BJ (cell line): Measurements from ENCODE around the gene SLC25A10. TPM values are rescaled to one million over a fixed set of nuclear protein-coding genes. Genes with fewer than 3 reads are reported as not detected.

ENCODE experiments used
- CTCF ChIA-PET: fragments of 350-600 bp; formaldehyde crosslinking; extraction: SDS; loops from one replicate; lab custom pipeline; 2021; ENCODE audit warnings: antibody characterized with exemption, inconsistent platforms; lab: Yijun Ruan, JAX
- POLR2A ChIA-PET: fragments of 300-600 bp; sonication (Branson Sonifier 250); formaldehyde crosslinking; extraction: SDS; loops from one replicate; lab custom pipeline; 2021; ENCODE audit warnings: antibody characterized with exemption; lab: Charles Lee
- DNase-seq: peaks from one replicate; pipeline ENCODE4 v3.0.0-alpha.2; 2011; ENCODE audit warnings: low read depth
- H3K27me3 ChIP-seq: 2 replicates; pipeline ENCODE4 v1.6.0; 2011; ENCODE audit warnings: low read length; ENCODE audit not compliant: control insufficient read depth, insufficient read depth
- H3K36me3 ChIP-seq: 2 replicates; pipeline ENCODE4 v1.5.1; 2011; ENCODE audit warnings: low read length; ENCODE audit not compliant: control insufficient read depth, insufficient read depth
- H3K4me3 ChIP-seq: 2 replicates; pipeline ENCODE4 v1.5.1; 2011; ENCODE audit warnings: low read depth, mild to moderate bottlenecking, control low read depth, low read length
- polyA plus RNA-seq: library from polyadenylated mRNA; depleted of rRNA; stranded (reverse); fragments of >200 nt; gene quantifications from 2 replicates; pipeline ENCODE4 v1.2.3, GENCODE V29; 2011
- TF ChIP-seq, protein P1 (sequence below): IDR thresholded peaks from 2 replicates; pipeline ENCODE4 v1.5.1; 2011; ENCODE audit warnings: low read depth, mild to moderate bottlenecking, control low read depth, inconsistent platforms, low read length, moderate library complexity; ENCODE audit not compliant: insufficient read depth

The SLC25A10 gene
- polyA plus RNA-seq, 1 experiment: 8.4 TPM

DNA sequence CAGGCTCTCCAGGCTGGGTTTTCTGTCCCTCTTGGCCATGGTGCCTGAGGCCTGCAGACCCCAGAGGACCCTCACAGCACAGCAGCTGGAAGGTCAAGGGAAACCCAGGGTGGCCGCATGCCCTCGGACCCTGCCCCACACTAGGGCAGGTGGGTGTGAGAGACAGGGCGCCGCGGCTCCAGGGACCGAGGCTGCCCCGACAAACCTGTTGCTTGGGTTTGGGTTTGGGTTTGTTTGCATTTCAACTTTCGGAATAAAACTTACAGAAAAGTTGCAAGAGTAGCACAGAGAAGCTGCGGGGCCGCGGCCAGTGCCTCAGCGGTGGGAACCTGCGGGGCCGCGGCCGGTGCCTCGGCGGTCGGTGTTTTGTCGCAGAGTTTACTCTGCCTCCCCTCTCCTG is 20.5 kb upstream of the SLC25A10 start:
- TF ChIP-seq, protein P1, sequence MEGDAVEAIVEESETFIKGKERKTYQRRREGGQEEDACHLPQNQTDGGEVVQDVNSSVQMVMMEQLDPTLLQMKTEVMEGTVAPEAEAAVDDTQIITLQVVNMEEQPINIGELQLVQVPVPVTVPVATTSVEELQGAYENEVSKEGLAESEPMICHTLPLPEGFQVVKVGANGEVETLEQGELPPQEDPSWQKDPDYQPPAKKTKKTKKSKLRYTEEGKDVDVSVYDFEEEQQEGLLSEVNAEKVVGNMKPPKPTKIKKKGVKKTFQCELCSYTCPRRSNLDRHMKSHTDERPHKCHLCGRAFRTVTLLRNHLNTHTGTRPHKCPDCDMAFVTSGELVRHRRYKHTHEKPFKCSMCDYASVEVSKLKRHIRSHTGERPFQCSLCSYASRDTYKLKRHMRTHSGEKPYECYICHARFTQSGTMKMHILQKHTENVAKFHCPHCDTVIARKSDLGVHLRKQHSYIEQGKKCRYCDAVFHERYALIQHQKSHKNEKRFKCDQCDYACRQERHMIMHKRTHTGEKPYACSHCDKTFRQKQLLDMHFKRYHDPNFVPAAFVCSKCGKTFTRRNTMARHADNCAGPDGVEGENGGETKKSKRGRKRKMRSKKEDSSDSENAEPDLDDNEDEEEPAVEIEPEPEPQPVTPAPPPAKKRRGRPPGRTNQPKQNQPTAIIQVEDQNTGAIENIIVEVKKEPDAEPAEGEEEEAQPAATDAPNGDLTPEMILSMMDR: no peak
- ChIA-PET CTCF (no interaction called here), POLR2A (no interaction called here)
- no peak for DNase-seq
- Histone ChIP-seq H3K36me3 (peaks cover 75% of the 10 kb centered on the region), H3K4me3 (no peak overlapping the region), H3K27me3 (no peaks in the 10 kb centered on the region)

DNA sequence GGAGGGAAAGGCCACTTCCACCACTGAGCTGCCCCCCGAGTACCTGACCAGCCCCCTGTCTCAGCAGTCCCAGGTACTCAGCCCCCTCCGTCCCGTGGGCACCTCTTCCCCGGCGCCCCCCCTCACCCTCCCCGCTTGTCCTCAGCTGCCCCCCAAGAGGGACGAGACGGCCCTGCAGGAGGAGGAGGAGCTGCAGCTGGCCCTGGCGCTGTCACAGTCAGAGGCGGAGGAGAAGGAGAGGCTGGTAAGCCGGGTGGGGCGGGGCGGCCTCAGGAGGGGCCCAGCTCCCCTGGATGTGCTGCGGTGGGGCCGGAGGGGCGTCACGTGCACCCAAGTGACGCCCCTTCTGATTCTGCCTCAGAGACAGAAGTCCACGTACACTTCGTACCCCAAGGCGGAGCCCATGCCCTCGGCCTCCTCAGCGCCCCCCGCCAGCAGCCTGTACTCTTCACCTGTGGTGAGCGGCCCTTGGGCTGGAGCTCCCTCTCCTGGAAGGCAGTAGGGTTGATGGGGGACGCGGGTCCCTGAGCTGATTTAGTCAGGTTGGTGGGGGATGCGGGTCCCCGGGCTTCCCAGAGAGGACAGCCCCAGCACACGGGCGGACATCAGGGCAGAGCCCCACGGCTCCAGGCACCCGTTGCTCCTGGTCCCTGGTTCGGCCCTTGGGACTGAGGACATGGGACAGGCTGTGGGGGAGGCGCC is 18.4 kb upstream of the SLC25A10 start:
- POLR2A ChIA-PET: no interaction called here
- no peak for DNase-seq
- peaks cover 68% of the 10 kb centered on the region for H3K36me3 ChIP-seq
- no peak overlapping the region for H3K4me3 ChIP-seq
- TF ChIP-seq, protein P1: no peak
- CTCF ChIA-PET: interaction anchor here (1.4 kb wide), 1 partner anchor 10 kb away, joined by 3 read pairs; the partner anchor contains the start of genes ARL16 and HGS
- no peaks in the 10 kb centered on the region for H3K27me3 ChIP-seq

DNA sequence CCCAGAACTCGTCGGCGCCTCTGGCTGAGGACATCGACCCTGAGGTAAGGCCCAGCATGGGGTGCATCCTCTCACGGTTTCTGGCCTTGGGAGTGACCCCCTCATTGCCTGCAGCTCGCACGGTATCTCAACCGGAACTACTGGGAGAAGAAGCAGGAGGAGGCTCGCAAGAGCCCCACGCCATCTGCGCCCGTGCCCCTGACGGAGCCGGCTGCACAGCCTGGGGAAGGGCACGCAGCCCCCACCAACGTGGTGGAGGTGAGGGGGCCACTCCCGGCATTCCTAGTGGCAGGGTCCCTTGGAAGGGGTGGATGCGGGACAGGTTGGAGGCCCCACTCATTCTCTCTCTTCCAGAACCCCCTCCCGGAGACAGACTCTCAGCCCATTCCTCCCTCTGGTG is 17.3 kb upstream of the SLC25A10 start:
- no peak for DNase-seq
- Histone ChIP-seq H3K36me3 (peaks cover 56% of the 10 kb centered on the region), H3K4me3 (no peak overlapping the region), H3K27me3 (no peaks in the 10 kb centered on the region)
- POLR2A ChIA-PET: no interaction called here
- TF ChIP-seq, protein P1: no peak
- CTCF ChIA-PET: interaction anchor here (1.4 kb wide), 1 partner anchor 11 kb away, joined by 3 read pairs; the partner anchor contains the start of genes ARL16 and HGS

DNA sequence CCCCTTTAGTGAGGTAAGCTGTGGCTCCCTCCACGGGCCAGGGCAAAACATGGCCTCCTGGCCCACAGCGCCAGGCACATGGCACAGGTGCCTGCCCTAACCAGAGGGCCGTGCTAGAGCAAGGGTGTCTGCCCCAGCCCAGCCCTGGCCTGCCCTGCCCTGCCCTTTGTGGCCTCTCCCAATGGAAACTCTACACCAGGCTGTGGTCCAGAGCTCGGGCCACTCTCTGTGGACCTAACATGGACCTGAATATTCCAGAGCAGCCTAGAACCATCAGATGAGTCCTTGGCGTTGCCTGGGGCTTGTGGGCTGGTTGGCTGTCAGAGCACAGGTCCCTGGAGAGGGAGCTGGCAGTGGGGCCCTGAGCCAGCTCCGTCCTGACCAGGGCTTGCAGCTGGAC is 16.9 kb upstream of the SLC25A10 start:
- DNase-seq: no peak
- ChIA-PET POLR2A (no interaction called here), CTCF (no interaction called here)
- TF ChIP-seq, protein P1: no peak
- Histone ChIP-seq H3K36me3 (peaks cover 54% of the 10 kb centered on the region), H3K27me3 (no peaks in the 10 kb centered on the region), H3K4me3 (no peak overlapping the region)

DNA sequence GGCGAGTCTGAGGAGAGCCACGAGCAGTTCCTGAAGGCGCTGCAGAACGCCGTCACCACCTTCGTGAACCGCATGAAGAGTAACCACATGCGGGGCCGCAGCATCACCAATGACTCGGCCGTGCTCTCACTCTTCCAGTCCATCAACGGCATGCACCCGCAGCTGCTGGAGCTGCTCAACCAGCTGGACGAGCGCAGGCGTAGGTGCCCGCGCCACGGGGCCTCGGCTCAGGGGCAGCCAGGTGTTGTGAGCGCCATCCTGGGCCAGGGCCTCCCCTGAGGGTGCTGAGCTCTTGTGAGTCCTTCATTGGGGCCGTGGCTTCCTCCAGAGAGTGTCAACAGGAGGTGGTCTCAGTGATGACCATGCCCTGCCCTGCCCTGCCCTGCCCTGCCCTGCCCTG is 16.3 kb upstream of the SLC25A10 start:
- Histone ChIP-seq H3K27me3 (no peaks in the 10 kb centered on the region), H3K4me3 (no peak overlapping the region), H3K36me3 (peaks cover 51% of the 10 kb centered on the region)
- no peak for DNase-seq
- CTCF ChIA-PET: interaction anchor here (0.7 kb wide), 1 partner anchor 16 kb away, joined by 3 read pairs; no protein-coding TSS in a partner anchor
- TF ChIP-seq, protein P1: no peak
- POLR2A ChIA-PET: no interaction called here
